Mesothelial cell of epicardium (in vitro differentiated cells): Measurements from ENCODE around the gene PPP1R14B. TPM values are rescaled to one million over a fixed set of nuclear protein-coding genes. Genes with fewer than 3 reads are reported as not detected.

ENCODE experiments used
- DNase-seq, 2 experiments: peaks; one replicate each; pipeline ENCODE4 v3.0.0; 2021; ENCODE audit warnings: low spot score in 2 of 2; ENCODE audit not compliant: unreplicated experiment in 2 of 2
- H3K27ac Mint-ChIP-seq: 2 replicates; pipeline ENCODE4 v1.8.0; 2021; ENCODE audit warnings: mixed read lengths
- H3K27me3 Mint-ChIP-seq: 2 replicates; pipeline ENCODE4 v1.8.0; 2021; ENCODE audit warnings: low read depth, mixed read lengths
- H3K36me3 Mint-ChIP-seq: 2 replicates; pipeline ENCODE4 v1.8.0; 2021; ENCODE audit warnings: mixed read lengths
- H3K4me1 Mint-ChIP-seq: 2 replicates; pipeline ENCODE4 v1.8.0; 2021; ENCODE audit warnings: mixed read lengths
- H3K4me3 Mint-ChIP-seq: 2 replicates; pipeline ENCODE4 v1.8.0; 2021; ENCODE audit warnings: mild to moderate bottlenecking, moderate library complexity, mixed read lengths
- H3K9me3 Mint-ChIP-seq: 2 replicates; pipeline ENCODE4 v1.8.0; 2021; ENCODE audit warnings: mixed read lengths
- total RNA-seq: library from RNA; stranded (reverse); gene quantifications from 3 replicates; pipeline ENCODE4 v1.2.1, GENCODE V29; 2021
- TF ChIP-seq, protein P1 (sequence below): fragments of 200-600 bp; sonication (generic); IDR thresholded peaks from one replicate; pipeline ENCODE4 v1.5.0; 2021; ENCODE audit warnings: antibody characterized with exemption; ENCODE audit not compliant: unreplicated experiment

Gene PPP1R14B
- total RNA-seq, 1 donor from 2014 or later, result 131 TPM

DNA sequence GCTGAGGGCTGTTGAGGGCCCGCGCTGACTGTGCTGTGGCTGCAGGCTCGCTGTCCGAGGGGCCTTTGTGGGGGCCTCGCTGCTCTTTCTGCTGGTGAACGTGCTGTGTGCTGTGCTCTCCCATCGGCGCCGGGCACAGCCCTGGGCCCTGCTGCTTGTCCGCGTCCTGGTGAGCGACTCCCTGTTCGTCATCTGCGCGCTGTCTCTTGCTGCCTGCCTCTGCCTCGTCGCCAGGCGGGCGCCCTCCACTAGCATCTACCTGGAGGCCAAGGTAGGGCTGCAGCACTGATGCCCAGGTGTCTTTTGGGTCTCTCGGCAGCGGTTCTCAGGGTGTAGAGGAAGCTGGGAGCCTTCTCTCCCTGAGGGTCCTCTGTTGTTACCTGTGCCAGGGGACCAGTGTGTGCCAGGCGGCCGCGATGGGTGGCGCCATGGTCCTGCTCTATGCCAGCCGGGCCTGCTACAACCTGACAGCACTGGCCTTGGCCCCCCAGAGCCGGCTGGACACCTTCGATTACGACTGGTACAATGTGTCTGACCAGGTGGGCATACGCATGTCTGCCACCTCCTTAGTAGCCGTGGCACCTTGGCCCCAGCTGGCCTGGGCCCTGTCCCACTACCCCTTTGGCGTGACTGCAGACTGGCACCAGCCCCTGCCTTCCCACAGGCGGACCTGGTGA, 41.1 kb upstream of the PPP1R14B start:
- H3K4me3 Mint-ChIP-seq, result peak overlapping the region; percentile 45
- peaks cover 30% of the 10 kb centered on the region for H3K27me3 Mint-ChIP-seq
- H3K9me3 Mint-ChIP-seq, result no peaks in the 10 kb centered on the region
- H3K4me1 Mint-ChIP-seq, result peaks cover 19% of the 10 kb centered on the region
- DNase-seq, result no peak
- no peak overlapping the region for H3K27ac Mint-ChIP-seq
- TF ChIP-seq, protein P1, sequence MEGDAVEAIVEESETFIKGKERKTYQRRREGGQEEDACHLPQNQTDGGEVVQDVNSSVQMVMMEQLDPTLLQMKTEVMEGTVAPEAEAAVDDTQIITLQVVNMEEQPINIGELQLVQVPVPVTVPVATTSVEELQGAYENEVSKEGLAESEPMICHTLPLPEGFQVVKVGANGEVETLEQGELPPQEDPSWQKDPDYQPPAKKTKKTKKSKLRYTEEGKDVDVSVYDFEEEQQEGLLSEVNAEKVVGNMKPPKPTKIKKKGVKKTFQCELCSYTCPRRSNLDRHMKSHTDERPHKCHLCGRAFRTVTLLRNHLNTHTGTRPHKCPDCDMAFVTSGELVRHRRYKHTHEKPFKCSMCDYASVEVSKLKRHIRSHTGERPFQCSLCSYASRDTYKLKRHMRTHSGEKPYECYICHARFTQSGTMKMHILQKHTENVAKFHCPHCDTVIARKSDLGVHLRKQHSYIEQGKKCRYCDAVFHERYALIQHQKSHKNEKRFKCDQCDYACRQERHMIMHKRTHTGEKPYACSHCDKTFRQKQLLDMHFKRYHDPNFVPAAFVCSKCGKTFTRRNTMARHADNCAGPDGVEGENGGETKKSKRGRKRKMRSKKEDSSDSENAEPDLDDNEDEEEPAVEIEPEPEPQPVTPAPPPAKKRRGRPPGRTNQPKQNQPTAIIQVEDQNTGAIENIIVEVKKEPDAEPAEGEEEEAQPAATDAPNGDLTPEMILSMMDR, result no peak
- peaks cover 8% of the 10 kb centered on the region for H3K36me3 Mint-ChIP-seq

DNA sequence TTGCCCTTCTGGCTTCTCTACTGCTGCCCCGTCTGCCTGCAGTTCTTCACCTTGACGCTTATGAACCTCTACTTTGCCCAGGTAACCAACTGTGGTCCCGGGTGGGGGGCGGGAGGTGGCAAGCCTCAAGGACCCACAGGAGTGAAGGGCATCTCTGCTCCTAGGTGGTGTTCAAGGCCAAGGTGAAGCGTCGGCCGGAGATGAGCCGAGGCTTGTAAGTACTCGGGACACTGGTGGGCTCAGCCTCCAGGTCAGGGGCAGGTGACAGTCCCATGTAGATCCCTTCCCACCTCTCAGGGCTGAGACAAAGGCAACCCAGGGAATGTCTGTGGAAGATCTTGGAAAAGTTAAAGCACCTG, 40.0 kb upstream of the PPP1R14B start:
- Mint-ChIP-seq H3K27ac (peak overlapping the region; percentile 73), H3K36me3 (peaks cover 11% of the 10 kb centered on the region), H3K9me3 (no peaks in the 10 kb centered on the region), H3K4me1 (peaks cover 17% of the 10 kb centered on the region), H3K27me3 (peaks cover 24% of the 10 kb centered on the region), H3K4me3 (peak overlapping the region; percentile 72)
- no peak for DNase-seq
- TF ChIP-seq, protein P1, result no peak

DNA sequence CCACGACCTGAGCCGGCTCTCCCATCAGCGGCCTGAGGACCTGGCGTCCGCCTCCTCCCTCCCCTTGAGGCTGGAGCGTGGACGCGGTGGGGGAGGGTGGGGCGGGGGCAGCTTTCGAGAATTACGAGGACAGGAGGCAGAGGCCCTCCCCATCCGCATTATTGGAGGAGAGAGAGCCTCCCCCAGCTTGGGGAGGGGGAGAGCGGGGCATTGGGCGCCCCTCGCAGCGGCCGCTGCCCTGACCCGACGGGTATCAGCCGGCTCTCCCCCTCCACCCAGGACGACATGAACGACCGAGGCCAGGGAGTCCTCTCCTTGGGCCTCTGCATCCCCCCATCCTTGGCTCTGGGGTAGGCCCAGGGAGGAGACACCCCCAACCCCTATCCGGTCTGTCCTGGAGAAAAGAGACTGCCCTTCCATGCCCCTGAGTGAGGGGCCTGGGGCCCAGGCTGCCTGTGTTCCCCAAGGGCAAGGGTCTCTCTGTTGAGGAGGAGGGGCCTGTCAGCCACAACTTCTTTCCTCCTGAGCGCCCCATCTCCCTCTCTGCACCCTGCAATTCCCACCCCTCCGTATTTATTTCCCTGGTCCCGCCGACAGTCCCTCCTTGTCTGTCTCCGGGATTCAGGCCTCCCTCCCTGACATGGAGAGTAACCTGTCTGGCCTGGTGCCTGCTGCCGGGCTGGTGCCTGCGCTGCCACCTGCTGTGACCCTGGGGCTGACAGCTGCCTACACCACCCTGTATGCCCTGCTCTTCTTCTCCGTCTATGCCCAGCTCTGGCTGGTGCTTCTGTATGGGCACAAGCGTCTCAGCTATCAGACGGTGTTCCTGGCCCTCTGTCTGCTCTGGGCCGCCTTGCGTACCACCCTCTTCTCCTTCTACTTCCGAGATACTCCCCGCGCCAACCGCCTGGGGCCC, 39.4 kb upstream of the PPP1R14B start:
- Mint-ChIP-seq H3K27ac (peak overlapping the region; percentile 73), H3K9me3 (no peaks in the 10 kb centered on the region), H3K4me1 (peaks cover 17% of the 10 kb centered on the region), H3K4me3 (peak overlapping the region; percentile 72), H3K27me3 (peaks cover 22% of the 10 kb centered on the region), H3K36me3 (peaks cover 14% of the 10 kb centered on the region)
- TF ChIP-seq, protein P1, result no peak
- no peak for DNase-seq

DNA sequence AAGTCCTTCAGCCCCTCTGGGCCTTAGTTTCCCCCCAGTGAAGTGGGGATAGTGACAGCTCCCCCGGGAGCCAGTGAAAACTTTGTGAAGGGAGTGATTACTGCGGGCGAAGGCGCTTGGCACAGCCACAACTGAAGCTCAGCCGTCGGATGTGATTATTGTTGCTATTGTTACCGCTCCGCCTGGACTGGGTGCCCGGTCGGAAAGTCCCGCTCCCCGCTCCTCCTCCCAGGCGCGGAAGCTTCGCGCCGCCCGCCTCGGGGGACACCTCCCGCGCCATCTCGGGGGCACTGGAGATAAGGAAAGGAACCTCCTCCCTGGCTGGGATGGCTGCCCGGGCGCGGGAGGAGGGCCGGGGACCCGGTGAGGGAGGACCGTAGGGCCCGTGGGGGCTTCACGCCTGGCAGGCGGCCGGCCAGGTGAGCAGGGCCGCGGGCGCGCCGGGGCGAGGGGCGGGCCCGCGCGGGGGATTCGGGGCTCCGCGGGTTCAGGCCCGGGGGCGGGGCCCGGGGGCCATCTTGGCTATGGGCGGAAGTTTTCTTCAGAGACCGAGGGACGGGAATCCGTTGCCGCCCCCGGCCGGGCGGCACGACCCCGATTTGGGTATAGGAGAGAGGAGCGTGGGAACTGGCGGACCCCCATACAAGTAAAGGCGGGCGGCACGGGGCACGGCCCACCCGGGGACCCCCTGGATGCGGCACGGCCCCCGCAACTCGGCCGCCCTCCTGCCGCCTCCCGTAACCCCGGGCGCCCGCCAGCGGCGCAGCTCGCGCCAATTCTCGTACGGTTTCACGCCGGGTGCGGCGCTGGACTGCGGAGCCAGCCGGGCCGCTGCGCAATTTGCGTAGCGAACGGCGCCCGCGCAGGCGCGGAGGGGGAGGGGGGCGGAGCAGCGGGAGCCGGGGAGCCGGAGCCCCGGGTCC, 38.5 kb upstream of the PPP1R14B start, which contains the start of gene GPR137:
GPR137 (plus strand) TSS at position 887 of the 923 bp plus-strand sequence. CDS start 677 bp downstream, outside the sequence.
- H3K27me3 Mint-ChIP-seq, result peaks cover 13% of the 10 kb centered on the region
- peak within 1 kb of the TSS; percentile 82 for H3K4me3 Mint-ChIP-seq
- no peaks in the 10 kb centered on the region for H3K9me3 Mint-ChIP-seq
- peak; percentile 83 to 97 for DNase-seq
- peaks cover 13% of the 10 kb centered on the region for H3K4me1 Mint-ChIP-seq
- peaks cover 16% of the 10 kb centered on the region for H3K36me3 Mint-ChIP-seq
- H3K27ac Mint-ChIP-seq, result peak within 1 kb of the TSS; percentile 94
- TF ChIP-seq, protein P1, result no peak
